OCI-M2 (cell line): ENCODE measurements around the gene ZHX3.

ENCODE experiments used
- DNase-seq: peaks from one replicate; lab custom pipeline; 2025; ENCODE audit not compliant: unreplicated experiment; lab: John Stamatoyannopoulos, UW

The ZHX3 gene

GRCh38 chr20:41159547-41159946 is 158.0 kb downstream of the ZHX3 start:
- DNase-seq, result no peak

DNA sequence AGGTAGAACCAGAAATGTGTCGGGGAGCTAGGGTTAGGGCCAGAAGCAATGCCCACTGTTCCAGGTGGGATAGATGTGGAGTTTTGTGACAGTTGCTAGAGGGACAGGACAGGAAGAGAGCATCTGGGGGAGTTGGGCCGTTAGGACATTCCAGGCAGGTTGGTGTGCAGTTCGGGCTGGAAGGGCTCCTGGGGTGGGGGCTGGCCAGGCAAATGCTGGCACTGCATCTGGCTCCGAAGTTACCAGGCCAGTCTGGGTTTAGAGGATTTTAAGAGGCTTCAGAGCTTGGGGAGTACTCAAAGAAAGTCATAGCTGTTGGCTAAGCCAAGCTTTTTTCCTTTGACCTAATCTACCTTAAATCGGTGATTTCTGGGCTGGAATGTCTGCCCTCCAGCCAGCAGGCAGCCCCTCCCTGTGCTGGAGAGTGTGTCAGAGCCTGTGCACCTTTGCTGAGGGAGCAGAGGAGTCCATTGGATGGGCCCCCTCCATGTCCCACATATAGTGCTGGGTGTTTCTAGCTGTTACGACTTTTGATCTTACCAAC is 159.4 kb downstream of the ZHX3 start:
- DNase-seq, result no peak

DNA sequence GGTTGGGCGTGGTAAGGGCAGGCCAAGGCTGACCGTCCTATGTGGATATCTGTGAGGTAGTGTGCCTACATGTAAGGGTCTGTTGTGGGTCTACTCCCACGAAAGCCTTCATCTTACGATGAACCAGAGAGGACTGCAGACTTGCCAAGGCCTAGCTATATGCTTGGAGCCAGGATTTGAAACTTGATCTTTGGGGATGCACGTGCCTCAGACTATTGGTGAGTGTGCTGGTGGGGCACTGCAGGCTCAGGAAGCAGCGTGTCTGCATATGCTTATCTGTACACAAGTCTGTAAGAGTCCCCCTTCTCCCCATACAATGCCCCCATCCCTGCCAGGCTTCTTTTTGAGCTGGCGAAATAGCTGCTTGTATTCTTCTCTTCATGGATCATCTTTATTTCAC is 162.3 kb downstream of the ZHX3 start:
- no peak for DNase-seq

- DNase-seq, result no peak
Observed at GRCh38 chr20:41154436-41155176, 162.9 kb downstream of the ZHX3 start.

- DNase-seq, result no peak
Observed at GRCh38 chr20:41152108-41152757, 165.3 kb downstream of the ZHX3 start.

GRCh38 chr20:41151134-41151869 is 166.2 kb downstream of the ZHX3 start:
- DNase-seq, result no peak

- no peak for DNase-seq
Observed at GRCh38 chr20:41150664-41151063, 166.9 kb downstream of the ZHX3 start.

GRCh38 chr20:41148942-41149341 is 168.6 kb downstream of the ZHX3 start:
- DNase-seq, result no peak

DNA sequence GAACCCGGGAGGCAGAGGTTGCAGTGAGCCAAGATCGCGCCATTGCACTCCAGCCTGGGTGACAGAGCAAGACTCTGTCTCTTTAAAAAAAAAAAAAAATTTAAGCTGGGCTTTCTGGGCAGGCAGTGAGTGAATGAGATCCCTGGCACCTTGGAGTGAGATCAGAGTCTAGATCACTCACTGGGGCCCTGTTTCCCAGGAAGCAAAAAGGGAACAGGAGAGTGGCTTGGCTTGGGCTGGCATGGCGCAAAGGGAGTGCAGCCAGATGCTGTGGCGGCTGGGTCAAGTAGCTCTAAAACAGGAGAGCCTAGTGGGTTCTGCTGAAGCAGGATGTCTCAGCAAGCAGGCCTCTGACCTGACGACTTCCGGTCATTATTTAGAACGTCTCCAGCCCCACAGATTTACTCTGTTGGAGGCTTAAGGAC is 169.8 kb downstream of the ZHX3 start:
- no peak for DNase-seq

- no peak for DNase-seq
Observed at GRCh38 chr20:41145821-41146620, 171.5 kb downstream of the ZHX3 start.

GRCh38 chr20:41145317-41145716 is 172.2 kb downstream of the ZHX3 start:
- no peak for DNase-seq

- DNase-seq, result no peak
Observed at GRCh38 chr20:41143354-41143753, 174.2 kb downstream of the ZHX3 start.

DNA sequence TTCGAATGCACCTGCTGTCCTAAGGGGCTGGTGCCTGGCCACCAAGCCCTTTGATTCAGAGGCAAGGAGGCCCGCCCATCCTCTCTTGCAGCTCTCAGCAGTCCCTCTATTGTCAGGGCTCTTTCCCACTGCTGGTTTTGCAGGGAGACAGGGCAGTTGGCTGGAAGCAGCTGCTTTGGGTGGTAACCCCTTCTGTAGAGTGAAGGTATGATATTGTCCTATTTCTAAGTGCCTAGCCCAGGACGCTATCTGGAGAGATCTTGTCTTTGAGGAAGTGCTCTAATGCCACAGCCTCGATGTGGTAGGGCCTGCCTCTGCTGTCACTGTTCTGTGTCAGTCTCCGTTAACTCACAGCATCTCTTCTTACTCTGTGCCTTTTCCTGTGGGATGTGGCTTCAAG is 174.6 kb downstream of the ZHX3 start:
- DNase-seq, result no peak

DNA sequence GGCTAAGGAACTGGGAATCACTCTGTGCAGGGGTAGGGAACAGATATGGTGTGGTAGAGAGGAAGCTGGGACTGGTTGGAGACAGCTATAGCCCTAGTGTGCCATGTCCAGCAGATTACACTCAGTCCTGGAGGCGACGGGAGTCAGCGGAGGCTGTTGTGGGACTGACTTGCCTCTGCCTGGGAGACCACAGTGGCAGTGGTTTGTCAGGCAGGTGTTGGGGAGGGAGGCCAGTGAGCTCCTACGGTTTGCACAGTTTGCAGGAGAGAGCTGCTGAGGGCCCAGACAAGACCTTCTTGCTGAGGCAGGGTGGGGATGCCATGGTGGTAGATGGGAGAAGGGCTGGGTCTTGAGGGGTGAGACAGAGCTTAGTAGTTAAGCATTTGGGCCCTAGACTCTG is 175.3 kb downstream of the ZHX3 start:
- DNase-seq, result no peak

GRCh38 chr20:41141153-41141815 is 176.2 kb downstream of the ZHX3 start:
- no peak for DNase-seq

DNA sequence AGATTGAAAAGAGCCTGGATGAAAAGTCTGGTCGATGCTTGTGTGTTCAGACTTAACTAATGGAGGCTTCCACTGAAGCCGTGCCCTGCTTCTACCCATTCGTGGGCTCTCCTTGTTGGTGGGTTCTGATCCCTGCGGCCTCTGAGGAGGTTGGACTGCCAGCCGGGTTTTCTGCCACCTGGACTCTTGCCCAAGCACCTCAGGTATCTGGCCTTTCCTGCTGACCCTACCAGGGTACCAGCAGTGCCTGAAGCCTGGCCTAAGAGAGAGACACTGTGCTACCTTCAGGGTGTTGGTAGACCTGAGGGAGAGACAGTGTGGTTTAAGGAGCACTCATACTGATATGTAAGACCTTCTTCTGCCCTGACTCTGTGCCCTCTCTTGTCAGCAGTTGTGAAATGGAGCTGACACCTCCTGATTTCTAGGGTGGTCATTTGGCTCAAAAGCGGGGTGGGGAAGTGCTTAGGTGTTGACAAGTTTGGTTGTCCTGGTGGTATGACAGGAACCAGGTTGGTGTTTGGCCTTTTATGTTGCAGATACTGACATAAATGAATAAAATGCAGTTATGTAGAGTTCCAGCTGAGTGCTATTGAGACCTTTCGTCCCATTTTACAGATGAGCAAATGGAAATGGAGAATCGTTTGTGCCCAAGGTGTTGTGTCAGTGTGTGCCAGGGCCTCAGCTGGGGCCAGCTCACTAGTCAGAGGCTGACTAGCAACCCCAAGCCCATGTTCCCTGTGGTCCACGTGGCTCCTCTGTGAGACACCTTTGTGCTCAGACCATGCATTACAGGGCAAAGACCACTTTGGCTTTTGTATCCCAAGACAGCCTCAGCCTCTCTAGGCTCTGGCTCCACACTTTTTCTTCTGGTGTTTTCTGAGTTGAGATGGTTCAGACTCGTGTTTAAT is 177.1 kb downstream of the ZHX3 start:
- DNase-seq, result no peak

DNA sequence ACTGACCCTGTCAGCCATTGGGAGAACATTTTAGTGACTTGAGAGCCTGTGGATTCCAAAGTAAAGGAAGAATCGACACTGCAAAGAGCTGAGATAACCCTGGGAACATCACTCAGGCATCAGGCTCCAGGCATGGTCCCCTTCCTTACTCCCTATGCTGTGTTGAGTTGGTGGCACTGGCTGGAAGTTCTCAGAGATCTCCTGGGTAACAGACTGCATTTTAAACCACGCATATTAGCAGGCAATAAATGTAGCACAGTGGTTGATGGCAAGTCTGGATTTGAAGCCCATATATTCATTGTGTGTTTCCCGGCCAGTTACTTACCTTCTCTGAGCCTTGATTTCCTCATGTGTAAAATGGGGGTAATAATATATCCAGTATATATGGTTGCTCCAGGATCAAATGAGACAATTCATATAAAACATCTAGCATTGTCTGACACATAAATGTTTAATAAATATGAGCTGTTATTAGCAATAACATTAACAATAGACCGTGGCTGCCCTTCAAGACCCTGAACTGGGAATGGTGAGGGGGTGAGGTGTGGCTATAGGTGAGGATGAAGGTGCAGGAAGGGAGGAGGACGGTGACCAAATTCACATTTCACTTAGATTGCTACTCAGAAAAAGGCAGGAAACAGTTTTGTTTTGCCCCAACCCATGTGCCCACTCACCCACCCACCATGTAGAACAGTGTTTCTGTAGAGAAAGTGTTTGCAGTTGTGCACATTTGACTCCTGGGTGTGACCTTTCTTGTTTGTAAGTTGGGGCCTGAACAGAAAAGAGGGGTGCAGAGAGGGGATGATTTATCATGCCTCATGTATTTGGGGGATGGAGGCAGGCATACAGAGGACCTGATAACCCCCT is 178.1 kb downstream of the ZHX3 start:
- DNase-seq, result no peak

- DNase-seq, result no peak
Observed at GRCh38 chr20:41138475-41139226, 178.9 kb downstream of the ZHX3 start.
